HepG2 (cell line): ENCODE results near the gene GGA1. TPM values are rescaled to one million over a fixed set of nuclear protein-coding genes. Genes with fewer than 3 reads are reported as not detected.

Source experiments
- BRF2 ChIP-seq: sonication (generic); formaldehyde crosslinking; IDR thresholded peaks from 2 replicates; pipeline ENCODE4 v1.8.1; 2022; ENCODE audit warnings: mild to moderate bottlenecking, missing genetic modification reagents
- FOXK1 ChIP-seq: sonication (generic); formaldehyde crosslinking; IDR thresholded peaks from 2 replicates; pipeline ENCODE4 v1.4.0; 2020; ENCODE audit warnings: low read depth, missing genetic modification reagents, borderline replicate concordance
- GLI4 ChIP-seq: sonication (generic); formaldehyde crosslinking; IDR thresholded peaks from 2 replicates; pipeline ENCODE4 v1.5.1; 2020; ENCODE audit warnings: missing genetic modification reagents, mild to moderate bottlenecking, moderate library complexity, borderline replicate concordance
- HNF4G ChIP-seq, 2 experiments: sonication (generic) in 1 of 2; formaldehyde crosslinking in 1 of 2; IDR thresholded peaks; 2 replicates each; pipeline versions ENCODE4 v1.4.0 to v1.6.1; 2011 to 2020; ENCODE audit warnings: borderline replicate concordance in 2 of 2, low read depth in 2 of 2, mild to moderate bottlenecking in 2 of 2, low read length in 1 of 2, missing genetic modification reagents in 1 of 2, moderate library complexity in 1 of 2
- MAFK ChIP-seq, 2 experiments: IDR thresholded peaks in 1 of 2; conservative IDR thresholded peaks in 1 of 2; 2 replicates each; pipeline ENCODE4 v1.6.1; 2011; ENCODE audit warnings: improper control_type of control experiment in 2 of 2, low read length in 2 of 2
- MEIS2 ChIP-seq: sonication (generic); formaldehyde crosslinking; IDR thresholded peaks from 2 replicates; pipeline ENCODE4 v1.9.0; 2021; ENCODE audit warnings: mild to moderate bottlenecking, missing genetic modification reagents
- NFKB2 ChIP-seq: sonication (generic); formaldehyde crosslinking; IDR thresholded peaks from 2 replicates; pipeline ENCODE4 v1.4.0; 2020; ENCODE audit warnings: missing genetic modification reagents, borderline replicate concordance
- PCBP2 ChIP-seq: fragments of 200-400 bp; formaldehyde crosslinking; optimal IDR thresholded peaks from 2 replicates; pipeline ENCODE3; 2018; ENCODE audit warnings: low read length, low read depth; ENCODE audit not compliant: poor library complexity, severe bottlenecking
- PHF8 ChIP-seq: sonication (generic); formaldehyde crosslinking; IDR thresholded peaks from 2 replicates; pipeline ENCODE4 v1.5.0; 2020; ENCODE audit warnings: missing genetic modification reagents
- POLR2AphosphoS5 ChIP-seq: IDR thresholded peaks from 2 replicates; pipeline ENCODE4 v1.6.1; 2012; ENCODE audit warnings: low read depth, low read length
- RBM39 ChIP-seq: fragments of 200-400 bp; formaldehyde crosslinking; IDR thresholded peaks from one replicate; pipeline ENCODE4 v1.6.1; 2018; ENCODE audit warnings: antibody characterized with exemption, mild to moderate bottlenecking, low read depth, low read length; ENCODE audit not compliant: poor library complexity, severe bottlenecking
- ZBTB4 ChIP-seq: sonication (generic); formaldehyde crosslinking; IDR thresholded peaks from 2 replicates; pipeline ENCODE4 v1.4.0; 2020; ENCODE audit warnings: missing genetic modification reagents, mild to moderate bottlenecking, borderline replicate concordance
- ZNF276 ChIP-seq: sonication (generic); formaldehyde crosslinking; IDR thresholded peaks from 2 replicates; pipeline ENCODE4 v1.4.0; 2020; ENCODE audit warnings: mild to moderate bottlenecking, low read depth, missing genetic modification reagents
- ZNF280D ChIP-seq: sonication (generic); formaldehyde crosslinking; IDR thresholded peaks from 2 replicates; pipeline ENCODE4 v1.5.1; 2020; ENCODE audit warnings: mild to moderate bottlenecking, missing genetic modification reagents
- ZNF556 ChIP-seq: sonication (generic); formaldehyde crosslinking; IDR thresholded peaks from 2 replicates; pipeline ENCODE4 v1.4.0; 2020; ENCODE audit warnings: mild to moderate bottlenecking, missing genetic modification reagents, borderline replicate concordance
- polyA plus RNA-seq, 8 experiments: library from polyadenylated mRNA; depleted of rRNA in 3 of 8; stranded (reverse) in 7 of 8; unstranded in 1 of 8; fragments of >200 nt; fragmentation: Illumina TruSeq in 4 of 8; extraction: Trizol in 4 of 8; gene quantifications; 2 replicates each; pipeline versions ENCODE4 v1.2.1 to v1.2.3, GENCODE V29; 2011 to 2016; ENCODE audit warnings: low read depth in 4 of 8, missing spikeins in 1 of 8, mixed read lengths in 1 of 8; ENCODE audit not compliant: insufficient read depth in 1 of 8
- total RNA-seq, 5 experiments: library from RNA; depleted of rRNA; stranded (reverse); fragments of >200 nt; fragmentation: Illumina TruSeq; extraction: Trizol; gene quantifications; 2 replicates each; pipeline ENCODE4 v1.2.3, GENCODE V29; 2016; ENCODE audit warnings: low read depth in 1 of 5

The GGA1 gene
- total and polyA plus RNA-seq, 2 of the 13 experiments (the other 11 are each of a cell fraction or from before 2014, with no cell fraction given) = 29.1 to 87.2 TPM

GRCh38 chr22:37633625-37634416, 25.2 kb downstream of the GGA1 start (continued):
- TF ChIP-seq ZBTB4 (CRISPR knock-in tag) (0 out of 2 replicates have a peak, but pooled peaks have one; percentile 28), MAFK (conservative IDR thresholded peaks at IDR 0.05 in 1 of 2, IDR thresholded peaks at IDR 0.05 in 1 of 2; ENCODE audit: low read length in 2 of 2) (peak; percentile 6 to 21; a peak in 1 of 4 replicates), ZNF556 (no peak; the same call in 1 of the 2 replicates), MEIS2 (CRISPR knock-in tag) (no peak), NFKB2 (CRISPR knock-in tag) (no peak), POLR2AphosphoS5 (peak; percentile 72), HNF4G (IDR thresholded peaks at IDR 0.05; ENCODE audit: borderline replicate concordance, low read depth, low read length) (no peak), HNF4G (CRISPR knock-in tag; IDR thresholded peaks at IDR 0.05; ENCODE audit: borderline replicate concordance, low read depth) (peak; percentile 68; the same call in 1 of the 2 replicates), RBM39 (no peak), ZNF276 (CRISPR knock-in tag) (no peak), PCBP2 (no peak), BRF2 (0 out of 2 replicates have a peak, but pooled peaks have one; percentile 50), GLI4 (no peak), FOXK1 (CRISPR knock-in tag) (no peak), PHF8 (CRISPR knock-in tag) (peak; percentile 25), ZNF280D (CRISPR knock-in tag) (peak; percentile 71; the same call in 1 of the 2 replicates)
